Measurements from ENCODE around the gene GNAO1.

The GNAO1 gene

DNA sequence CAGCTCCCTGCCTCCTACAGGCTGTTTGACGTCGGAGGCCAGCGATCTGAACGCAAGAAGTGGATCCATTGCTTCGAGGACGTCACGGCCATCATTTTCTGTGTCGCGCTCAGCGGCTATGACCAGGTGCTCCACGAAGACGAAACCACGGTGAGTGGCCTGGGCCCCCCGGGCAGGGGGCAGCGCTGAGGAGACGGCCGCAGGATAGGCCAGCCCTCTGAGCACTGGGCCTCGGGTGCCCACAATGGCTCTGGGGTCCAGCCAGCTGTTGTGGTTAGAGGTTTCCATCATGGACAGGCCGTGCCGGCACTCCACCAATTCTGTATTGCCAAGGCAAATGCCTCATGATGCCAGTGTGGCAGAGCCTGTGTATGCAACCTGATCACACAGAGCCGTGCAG lies 145.4 kb downstream of the GNAO1 start:
- Mint-ChIP-seq H3K36me3 (ENCODE audit: low read depth) (no peaks in the 10 kb centered on the region), H3K27ac (no peak overlapping the region), H3K4me1 (no peaks in the 10 kb centered on the region), H3K27me3 (ENCODE audit: low read depth) (peaks cover 8% of the 10 kb centered on the region), H3K9me3 (no peaks in the 10 kb centered on the region), H3K4me3 (no peak overlapping the region)
- TF ChIP-seq, protein P1, sequence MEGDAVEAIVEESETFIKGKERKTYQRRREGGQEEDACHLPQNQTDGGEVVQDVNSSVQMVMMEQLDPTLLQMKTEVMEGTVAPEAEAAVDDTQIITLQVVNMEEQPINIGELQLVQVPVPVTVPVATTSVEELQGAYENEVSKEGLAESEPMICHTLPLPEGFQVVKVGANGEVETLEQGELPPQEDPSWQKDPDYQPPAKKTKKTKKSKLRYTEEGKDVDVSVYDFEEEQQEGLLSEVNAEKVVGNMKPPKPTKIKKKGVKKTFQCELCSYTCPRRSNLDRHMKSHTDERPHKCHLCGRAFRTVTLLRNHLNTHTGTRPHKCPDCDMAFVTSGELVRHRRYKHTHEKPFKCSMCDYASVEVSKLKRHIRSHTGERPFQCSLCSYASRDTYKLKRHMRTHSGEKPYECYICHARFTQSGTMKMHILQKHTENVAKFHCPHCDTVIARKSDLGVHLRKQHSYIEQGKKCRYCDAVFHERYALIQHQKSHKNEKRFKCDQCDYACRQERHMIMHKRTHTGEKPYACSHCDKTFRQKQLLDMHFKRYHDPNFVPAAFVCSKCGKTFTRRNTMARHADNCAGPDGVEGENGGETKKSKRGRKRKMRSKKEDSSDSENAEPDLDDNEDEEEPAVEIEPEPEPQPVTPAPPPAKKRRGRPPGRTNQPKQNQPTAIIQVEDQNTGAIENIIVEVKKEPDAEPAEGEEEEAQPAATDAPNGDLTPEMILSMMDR (IDR thresholded peaks at IDR 0.05; ENCODE audit: unreplicated experiment in 3 of 3), result no peak

DNA sequence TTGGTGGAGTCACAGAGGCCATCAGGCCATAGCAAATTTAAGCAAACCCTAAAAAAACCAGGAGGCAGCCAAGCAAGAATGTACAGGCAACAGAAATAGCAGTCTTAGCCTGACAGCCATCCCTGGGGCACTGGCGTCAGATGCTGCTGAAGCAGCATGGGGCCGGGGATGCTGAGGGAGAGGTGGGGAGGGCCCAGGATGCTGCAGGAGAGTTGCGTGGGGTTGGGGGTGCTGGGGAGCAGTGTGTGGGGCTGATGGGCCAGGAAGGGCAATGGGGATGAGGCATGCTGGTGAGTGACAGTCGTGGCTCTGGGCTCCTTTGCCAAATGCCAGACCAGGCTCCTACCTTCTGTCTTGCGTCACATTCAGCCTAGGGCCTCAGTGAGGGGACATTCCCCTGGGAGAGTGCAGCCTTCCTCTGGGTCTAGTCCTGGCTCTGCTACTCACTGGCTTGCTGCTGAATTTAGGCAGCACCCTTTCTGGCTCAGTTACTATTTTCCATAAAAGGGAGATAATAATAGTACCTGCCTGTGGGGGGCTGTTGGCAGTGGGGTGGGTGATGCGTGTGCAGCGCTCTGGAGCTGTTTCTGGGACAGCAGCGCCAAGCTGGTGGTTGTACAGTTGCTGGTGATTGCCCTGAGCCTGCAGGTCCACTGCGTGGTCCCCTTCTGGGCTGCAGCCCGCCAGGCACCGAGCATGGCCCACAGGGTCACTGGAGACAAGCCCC lies 146.0 kb downstream of the GNAO1 start:
- H3K27me3 Mint-ChIP-seq (ENCODE audit: low read depth), result peaks cover 8% of the 10 kb centered on the region
- H3K9me3 Mint-ChIP-seq, result no peaks in the 10 kb centered on the region
- TF ChIP-seq, protein P1 (IDR thresholded peaks at IDR 0.05; ENCODE audit: unreplicated experiment in 3 of 3), result no peak
- no peaks in the 10 kb centered on the region for H3K36me3 Mint-ChIP-seq (ENCODE audit: low read depth)
- no peak overlapping the region for H3K27ac Mint-ChIP-seq
- H3K4me1 Mint-ChIP-seq, result no peaks in the 10 kb centered on the region
- no peak overlapping the region for H3K4me3 Mint-ChIP-seq

DNA sequence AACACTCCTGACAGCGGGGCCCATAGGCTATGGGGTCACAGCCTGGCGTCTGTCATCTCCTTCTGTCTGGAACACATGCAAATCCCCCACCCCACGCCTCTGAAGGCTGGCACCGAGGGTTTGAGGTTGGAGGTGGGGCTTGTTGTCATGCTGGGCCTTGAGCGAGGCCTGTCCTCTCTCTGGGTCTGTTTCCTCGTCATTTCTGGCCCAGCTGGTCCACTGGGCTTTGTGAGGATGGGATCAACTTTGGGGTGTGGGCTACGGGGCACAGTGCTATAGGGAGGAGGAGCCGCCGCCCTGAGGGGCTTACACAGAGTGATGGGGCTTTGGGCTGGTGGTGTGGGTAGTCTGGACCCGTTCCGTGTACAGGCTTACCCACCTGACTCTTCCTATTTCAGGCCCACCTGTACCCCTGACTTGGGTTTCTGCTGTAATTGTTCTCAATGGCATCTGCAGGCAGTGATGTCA lies 146.6 kb downstream of the GNAO1 start:
- H3K4me1 Mint-ChIP-seq, result no peaks in the 10 kb centered on the region
- H3K4me3 Mint-ChIP-seq, result no peak overlapping the region
- TF ChIP-seq, protein P1 (IDR thresholded peaks at IDR 0.05; ENCODE audit: unreplicated experiment in 3 of 3), result no peak
- peaks cover 11% of the 10 kb centered on the region for H3K27me3 Mint-ChIP-seq (ENCODE audit: low read depth)
- H3K36me3 Mint-ChIP-seq (ENCODE audit: low read depth), result no peaks in the 10 kb centered on the region
- no peak overlapping the region for H3K27ac Mint-ChIP-seq
- no peaks in the 10 kb centered on the region for H3K9me3 Mint-ChIP-seq

DNA sequence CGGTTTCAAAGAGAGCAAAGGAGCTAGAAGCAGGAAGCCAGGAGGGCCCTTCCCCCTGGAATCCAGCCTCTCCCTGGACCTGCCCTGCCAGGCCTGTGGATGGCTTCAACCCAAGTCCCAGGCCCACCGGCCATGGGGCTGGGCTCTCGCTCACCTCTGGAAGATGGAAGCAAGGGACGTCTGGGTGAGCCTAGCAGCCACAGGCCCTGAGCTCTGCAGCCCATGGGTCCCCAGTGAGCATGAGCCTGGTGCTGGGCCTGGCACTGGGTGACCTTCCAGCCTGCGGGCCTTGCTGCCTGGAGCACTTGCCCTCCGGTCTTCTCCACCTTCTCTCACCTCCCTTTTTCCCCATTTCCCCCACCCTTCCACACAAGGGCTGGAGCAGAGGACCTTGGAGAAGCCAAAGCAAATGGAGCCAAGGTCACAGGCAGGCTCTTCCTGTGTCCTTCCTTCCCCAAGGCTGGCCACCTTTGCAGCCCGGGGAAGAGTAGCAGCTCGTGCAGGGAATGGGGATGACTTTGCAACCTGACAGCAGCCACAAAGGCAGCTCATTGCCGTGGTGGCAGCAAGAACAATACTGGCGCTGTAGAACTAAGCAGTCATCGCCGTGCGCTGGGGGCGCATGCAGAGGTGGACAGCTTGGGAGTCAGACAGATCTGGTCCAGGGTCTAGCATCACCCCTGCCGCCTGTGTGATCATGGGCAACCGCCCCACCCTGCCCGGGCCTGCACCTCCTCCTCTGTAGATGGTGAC lies 147.5 kb downstream of the GNAO1 start:
- H3K4me1 Mint-ChIP-seq, result no peaks in the 10 kb centered on the region
- no peaks in the 10 kb centered on the region for H3K9me3 Mint-ChIP-seq
- H3K4me3 Mint-ChIP-seq, result no peak overlapping the region
- H3K27me3 Mint-ChIP-seq (ENCODE audit: low read depth), result peaks cover 7% of the 10 kb centered on the region
- no peaks in the 10 kb centered on the region for H3K36me3 Mint-ChIP-seq (ENCODE audit: low read depth)
- TF ChIP-seq, protein P1 (IDR thresholded peaks at IDR 0.05; ENCODE audit: unreplicated experiment in 3 of 3), result no peak
- no peak overlapping the region for H3K27ac Mint-ChIP-seq

DNA sequence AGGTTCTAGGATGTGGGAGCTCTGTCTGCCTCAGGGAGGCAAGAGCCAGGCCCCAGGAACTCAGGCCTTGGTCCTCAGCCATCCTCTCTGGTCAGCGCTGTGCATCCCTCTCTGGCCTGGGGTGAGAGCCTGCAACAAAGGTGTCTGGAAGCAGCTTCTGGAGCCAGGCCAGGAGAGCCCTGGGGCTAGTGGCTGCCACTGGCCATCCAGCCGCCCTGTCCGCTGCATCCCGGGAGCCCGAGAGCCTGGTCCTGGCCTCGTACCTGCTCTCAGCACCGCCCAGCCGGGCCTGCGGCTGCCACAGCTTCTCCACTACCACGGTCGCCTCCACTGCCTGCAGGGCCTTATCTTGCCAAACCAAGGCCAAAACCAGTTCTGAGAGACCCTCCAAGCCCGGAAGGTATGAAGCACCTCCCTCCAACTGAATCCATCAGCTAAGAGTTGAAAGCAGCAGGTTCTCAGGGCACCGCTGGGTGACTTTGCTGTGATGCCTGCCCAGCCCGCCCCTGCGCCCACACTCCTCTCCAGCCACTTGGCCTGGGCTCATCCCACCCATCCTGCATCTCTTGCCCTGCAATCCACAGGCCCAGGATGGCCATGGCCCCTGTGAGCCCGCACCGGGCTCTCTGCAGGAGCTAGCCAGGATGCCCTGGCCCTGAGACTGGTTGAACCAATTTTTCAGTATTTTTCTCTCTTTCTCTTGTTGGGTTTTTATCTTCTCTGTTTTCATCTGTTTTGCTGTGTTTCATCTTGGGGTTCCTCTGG lies 148.3 kb downstream of the GNAO1 start:
- H3K4me3 Mint-ChIP-seq, result no peak overlapping the region
- peaks cover 7% of the 10 kb centered on the region for H3K27me3 Mint-ChIP-seq (ENCODE audit: low read depth)
- TF ChIP-seq, protein P1 (IDR thresholded peaks at IDR 0.05; ENCODE audit: unreplicated experiment in 3 of 3), result no peak
- peak overlapping the region in 1 of 3 experiments; percentile 6 for H3K27ac Mint-ChIP-seq
- H3K4me1 Mint-ChIP-seq, result no peaks in the 10 kb centered on the region
- H3K9me3 Mint-ChIP-seq, result no peaks in the 10 kb centered on the region
- H3K36me3 Mint-ChIP-seq (ENCODE audit: low read depth), result no peaks in the 10 kb centered on the region
